Measurements from ENCODE around the gene SESTD1. TPM values are rescaled to one million over a fixed set of nuclear protein-coding genes. Genes with fewer than 3 reads are reported as not detected.

The SESTD1 gene
- polyA plus RNA-seq, 3 donors, result 83.2 to 98.1 (median 85.7) TPM

Other genes with a start within 250 kb of the SESTD1 start
- gene CCDC141, start 214.7 kb downstream of the SESTD1 start, polyA plus RNA-seq (ENCODE audit: insufficient read length in 3 of 3), result under 1 TPM; 0.12 to 0.83 (median 0.41) TPM